Measurements from ENCODE around the gene PXMP2.

Gene PXMP2
- 0.19 to 0.85 (median 0.45) reads per million in 4 experiments for total RNA-seq

- peak; percentile 85 for DNase-seq
Observed at GRCh38 chr12:132687211-132688164, at the start of gene PXMP2, which contains the start of gene POLE. Gene PXMP2 (plus strand): TSS chr12:132687587. CDS start chr12:132687671, 84 bp downstream. Gene POLE (minus strand): TSS chr12:132687342. CDS start chr12:132687315, 27 bp downstream.

GRCh38 chr12:132637811-132638210 is 49.6 kb upstream of the PXMP2 start:
- DNase-seq: no peak

DNA sequence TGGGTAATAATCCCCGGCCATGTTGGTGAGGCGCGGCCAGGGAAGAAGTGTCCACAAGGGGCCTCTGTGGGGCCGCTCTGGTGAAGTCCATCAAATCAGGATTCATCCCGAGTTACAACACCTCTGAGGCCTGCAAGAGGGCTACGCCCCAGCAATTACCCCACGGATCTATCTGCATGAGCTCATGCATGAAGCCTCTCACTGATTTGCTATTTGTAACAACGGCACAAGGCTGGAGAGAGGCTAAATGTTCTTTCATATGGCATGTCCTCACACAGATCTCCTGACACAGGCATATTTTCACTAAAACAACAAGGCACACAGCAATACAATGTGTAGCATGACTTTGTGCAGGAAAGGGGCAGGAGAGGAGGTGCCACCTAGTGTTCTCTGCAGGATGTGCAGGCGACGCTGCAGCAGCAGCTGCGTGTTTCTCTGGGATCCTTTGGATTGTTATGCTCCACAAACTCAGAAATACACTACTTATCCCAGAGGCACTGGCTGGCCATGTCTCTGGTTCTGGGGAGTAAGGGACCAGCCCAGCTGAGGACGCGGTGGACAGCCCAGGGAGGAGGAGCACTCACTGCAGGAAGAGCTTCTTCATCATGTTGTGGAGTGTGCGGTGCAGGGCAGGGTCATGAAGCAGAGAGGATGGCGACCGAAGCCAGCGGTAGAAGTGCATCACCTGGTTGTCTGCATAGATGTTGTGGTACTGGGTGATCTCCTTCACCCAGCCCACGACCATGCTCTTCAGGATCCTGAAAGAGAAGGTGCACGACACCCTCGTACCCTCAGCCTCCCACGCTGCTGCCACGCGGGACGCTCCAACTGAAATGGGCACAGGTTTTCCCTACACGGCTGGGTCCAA is 48.6 kb upstream of the PXMP2 start:
- DNase-seq: no peak

DNA sequence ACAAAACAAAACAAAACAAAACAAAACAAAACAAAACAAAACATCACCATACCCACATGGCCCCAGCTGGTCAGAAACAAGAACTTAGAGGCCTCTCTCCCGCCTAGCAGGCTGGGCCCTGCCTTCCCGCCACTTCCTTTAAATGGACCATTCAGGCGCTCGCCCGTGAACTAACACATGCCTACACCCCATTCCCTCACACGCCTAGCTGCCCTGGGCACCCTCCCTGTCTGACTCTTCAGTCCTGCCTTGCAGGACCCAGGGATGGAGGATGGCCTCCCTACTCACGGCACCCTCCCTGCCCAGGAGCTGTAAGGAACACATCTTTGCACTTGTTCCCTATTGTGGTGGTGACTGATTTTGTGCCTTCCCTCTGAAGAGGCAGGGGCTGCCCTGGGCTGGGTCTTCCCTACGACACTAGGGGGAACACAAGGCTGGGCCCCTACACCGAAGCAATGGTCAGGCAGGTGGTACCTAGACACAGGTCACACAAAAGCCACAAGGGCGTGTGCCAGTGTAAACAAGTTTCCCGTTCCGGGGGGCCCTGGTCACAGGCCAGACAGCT is 47.3 kb upstream of the PXMP2 start:
- no peak for DNase-seq

DNA sequence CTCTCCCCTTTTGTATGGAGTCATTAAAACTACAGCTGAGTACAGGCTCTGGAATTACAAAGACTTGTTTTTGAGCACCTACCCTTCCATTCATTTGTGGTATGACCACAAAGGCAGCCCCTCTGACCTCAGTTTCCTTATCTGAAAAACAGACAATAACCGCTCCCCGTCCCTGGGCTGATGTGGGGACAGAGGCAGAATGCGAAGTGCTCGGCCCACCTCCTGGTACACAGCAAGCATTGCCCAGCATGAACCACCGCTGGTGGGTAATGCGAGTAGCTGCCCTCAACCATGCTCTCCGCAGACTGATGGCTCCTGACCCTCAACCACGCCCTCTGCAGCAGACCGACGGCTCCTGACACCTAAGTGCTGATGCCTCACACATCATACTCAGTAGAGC is 46.5 kb upstream of the PXMP2 start:
- no peak for DNase-seq

GRCh38 chr12:132641811-132642650 is 45.4 kb upstream of the PXMP2 start:
- no peak for DNase-seq

DNA sequence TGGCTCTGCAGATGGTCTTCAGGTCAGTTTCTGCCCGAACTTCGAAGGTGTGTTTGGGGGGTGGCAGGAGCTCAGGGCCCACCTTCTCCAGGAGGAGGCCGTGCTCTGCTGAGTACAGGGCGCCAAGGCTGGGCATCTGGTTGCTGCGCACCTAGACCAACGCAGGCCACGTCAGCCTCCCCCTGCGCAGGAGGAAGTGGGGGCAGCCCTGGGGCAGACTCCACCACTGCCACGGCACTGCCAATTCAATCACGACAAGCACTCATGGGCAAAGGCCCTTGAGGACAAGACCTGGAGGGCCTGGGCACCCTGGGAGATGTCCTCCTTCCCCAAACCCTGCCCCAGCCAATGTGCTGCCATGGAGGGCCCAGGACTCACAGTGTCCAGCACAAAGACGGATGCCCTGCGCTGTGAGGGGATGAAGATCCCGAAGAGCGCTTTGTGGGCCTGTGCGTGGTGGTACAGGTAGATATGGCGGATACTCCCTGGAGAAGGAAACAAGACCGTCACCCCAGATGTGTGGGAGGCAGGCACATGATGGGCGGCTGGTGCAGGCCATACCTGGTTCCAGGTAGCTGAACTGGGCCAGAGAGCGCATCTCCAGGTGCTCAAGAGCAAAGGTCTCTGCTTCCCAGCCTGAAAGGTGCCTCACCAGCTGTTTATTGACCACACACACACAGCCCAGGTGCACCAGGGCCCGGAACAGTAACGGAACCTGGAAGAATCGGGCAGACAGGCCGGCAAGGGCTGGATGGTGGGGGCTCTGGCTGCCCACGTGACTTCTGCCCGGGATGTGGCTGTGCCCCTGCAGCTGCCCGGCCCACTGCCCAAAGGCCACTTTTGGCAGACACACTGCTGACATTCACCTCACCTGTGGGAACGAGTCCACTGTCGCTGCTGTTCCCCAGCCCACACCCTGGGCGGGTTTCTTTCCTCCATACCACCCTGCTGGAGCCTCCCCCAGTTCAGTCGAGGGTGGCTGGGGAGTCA is 44.2 kb upstream of the PXMP2 start:
- no peak for DNase-seq

DNA sequence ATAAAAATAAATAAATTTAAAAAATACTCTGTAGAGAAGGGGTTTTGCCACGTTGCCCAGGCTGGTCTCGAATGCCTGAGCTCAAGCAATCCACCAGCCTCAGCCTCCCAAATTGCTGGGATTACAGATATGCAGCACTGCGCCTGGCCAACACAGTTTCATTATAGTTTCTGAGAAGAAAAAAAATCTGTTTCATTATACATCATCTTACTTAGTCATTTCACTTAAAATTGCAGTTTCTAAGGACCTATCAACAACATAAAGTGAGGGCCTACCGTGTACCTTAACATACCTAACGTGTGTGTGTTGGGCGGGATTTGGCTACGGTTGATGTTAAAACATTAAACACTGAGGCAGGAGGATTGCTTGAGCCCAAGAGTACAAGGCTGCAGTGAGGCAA is 40.5 kb upstream of the PXMP2 start:
- DNase-seq: no peak

DNA sequence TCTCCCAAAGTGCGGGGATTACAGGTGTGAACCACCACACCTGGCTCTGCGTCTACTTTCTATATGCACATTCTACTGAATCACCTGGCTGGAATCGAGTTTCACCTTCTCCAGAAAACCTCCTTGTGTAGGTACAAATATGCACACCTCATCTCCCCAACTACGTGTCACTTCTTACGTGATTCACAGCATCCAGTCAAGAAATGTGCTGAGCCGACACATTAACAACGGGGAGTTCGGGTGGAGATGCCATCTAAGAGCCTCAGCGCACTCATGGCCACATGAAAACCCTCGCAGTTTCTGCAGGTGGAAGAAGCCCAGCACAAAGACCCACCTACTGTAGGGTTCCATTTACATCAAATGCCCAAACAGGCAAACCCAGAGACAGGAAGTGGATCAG is 39.5 kb upstream of the PXMP2 start:
- DNase-seq: no peak

GRCh38 chr12:132648616-132649225 is 38.7 kb upstream of the PXMP2 start:
- DNase-seq: no peak

GRCh38 chr12:132649226-132649945 is 38.0 kb upstream of the PXMP2 start:
- DNase-seq: no peak

DNA sequence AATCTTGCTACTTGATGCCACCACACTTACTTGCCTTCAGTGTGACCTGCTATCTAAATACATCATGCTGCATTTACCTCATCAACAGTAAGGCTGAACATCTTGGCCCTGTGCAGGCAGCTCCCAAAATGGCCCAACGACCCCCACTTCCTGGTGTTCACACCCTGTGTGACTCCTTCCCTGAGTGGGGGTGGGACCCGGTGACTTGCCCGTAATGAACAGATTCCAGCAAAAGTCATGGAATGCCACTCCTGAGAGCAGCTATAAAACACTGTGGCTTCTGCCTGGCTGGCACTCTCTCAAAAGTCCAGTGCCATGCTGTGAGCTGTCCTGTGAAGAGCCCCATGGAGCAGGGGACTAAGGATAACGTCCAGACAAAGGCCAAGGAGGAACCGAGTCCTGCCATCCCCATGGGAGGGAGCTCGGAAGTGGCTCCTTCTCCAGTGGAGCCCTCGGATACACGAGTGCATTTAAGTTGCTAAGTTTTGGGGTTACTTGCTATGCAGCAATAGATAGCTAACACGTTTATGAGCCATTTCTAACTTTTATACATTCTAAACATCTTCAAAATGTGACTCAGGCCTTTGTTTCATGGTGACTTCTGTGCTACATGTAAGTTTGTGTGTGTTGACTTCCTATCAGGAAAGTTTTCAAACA is 35.8 kb upstream of the PXMP2 start:
- no peak for DNase-seq

- DNase-seq: no peak
Observed at GRCh38 chr12:132653567-132654290, 33.7 kb upstream of the PXMP2 start.

DNA sequence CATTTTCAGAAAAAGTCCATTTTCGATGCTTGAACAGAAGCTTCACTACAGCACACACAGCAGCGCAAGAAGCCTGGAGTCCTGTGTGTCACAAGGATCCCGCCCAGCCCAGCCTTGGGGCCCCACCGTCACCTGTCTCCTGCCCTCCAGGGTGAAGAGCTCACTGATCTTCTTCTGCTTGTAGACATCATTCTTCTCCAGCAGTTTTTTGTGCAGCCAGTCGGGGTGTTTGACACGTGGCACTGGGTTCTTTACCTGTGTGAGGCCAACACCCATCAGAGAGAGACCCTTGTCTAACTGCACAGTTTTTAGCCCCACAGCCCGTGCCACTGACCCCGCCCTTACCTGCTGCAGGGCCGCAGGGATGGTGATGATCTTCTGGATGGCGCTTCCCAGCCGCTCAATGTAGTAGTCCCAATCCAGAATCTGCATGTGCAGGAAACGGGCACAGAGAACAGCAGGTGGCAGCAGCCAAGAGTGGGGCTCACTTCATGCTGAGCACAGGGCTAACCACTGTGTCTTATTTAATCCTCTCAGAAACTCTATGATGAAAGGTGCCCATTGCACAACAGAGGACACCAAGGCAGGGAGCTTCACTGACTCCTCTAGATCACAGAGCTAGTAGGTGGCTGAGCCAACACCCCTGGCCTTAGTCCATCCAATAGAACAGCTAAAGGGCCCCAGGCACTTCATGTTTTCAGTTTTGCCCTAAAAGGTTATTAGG is 30.2 kb upstream of the PXMP2 start:
- no peak for DNase-seq

GRCh38 chr12:132658149-132658894 is 29.1 kb upstream of the PXMP2 start:
- no peak for DNase-seq

DNA sequence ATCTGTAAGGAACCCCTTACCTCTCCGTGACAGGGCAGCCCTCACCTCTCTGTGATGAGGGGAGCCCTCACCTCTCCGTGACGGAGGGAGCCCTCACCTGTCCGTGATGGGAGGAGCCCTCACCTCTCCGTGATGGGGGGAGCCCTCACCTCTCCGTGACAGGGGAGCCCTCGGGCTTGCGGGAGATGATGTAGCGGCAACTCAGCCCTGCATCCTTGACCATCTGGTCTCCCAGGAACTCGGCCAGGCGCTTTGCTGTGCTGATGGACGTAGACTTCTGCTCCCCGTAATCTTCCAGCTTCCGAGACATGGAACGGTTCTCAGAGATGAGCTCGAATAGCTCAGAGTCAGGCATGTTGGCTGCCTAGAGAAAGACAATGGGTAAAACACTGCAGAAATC is 28.2 kb upstream of the PXMP2 start:
- no peak for DNase-seq

DNA sequence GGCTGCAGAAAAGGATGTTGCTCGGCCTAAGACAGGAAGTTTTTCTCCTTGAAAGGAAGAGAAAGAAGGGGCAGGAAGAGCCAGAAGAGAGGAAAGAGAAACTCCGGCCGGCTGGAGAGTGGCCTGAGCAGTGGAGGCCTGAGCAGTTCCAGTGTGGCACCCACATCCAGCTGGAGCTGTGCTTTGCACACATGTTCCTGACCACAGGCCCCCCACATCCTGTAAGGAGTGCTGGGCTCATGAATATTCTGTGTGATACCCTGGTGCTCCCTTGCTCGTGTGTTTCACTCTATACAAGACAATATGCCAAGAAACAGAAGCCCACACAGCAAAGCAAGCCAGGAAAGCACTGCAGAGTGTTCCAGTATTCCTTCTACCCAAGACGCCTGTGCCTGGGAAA is 27.3 kb upstream of the PXMP2 start:
- DNase-seq: no peak

Data from effector CD8-positive, alpha-beta T cell (primary cell).